ENCODE data around the gene SLC37A4. TPM values are rescaled to one million over a fixed set of nuclear protein-coding genes. Genes with fewer than 3 reads are reported as not detected.
"Not testable (repeated sequence)": the region's sequence is repeated elsewhere in the genome, so short reads cannot be mapped to it uniquely, and the experiment has no call there.

The SLC37A4 gene
- total RNA-seq, 2 experiments from 2014 or later = 28.3 to 30.3 TPM

- no peaks in the 10 kb centered on the region for H3K27me3 Mint-ChIP-seq (ENCODE audit: low read depth)
- H3K27ac Mint-ChIP-seq = peak overlapping the region; percentile 31
- H3K4me1 Mint-ChIP-seq (ENCODE audit: low read depth) = peaks cover 33% of the 10 kb centered on the region
- intact Hi-C loops (cut with micrococcal nuclease) = loop anchor here (10.0 kb wide), 1 partner anchor 610 kb away; the partner anchor contains the start of gene ATP5MG
- no peaks in the 10 kb centered on the region for H3K9me3 Mint-ChIP-seq
- CTCF ChIA-PET = interaction anchor here (0.6 to 0.7 kb wide), 2 partner anchors 56 to 334 kb away, joined by 3 read pairs; no protein-coding TSS in a partner anchor
- H3K36me3 Mint-ChIP-seq (ENCODE audit: low read depth) = peaks cover 56% of the 10 kb centered on the region
- DNase-seq = no peak
- no peak overlapping the region for H3K4me3 Mint-ChIP-seq
These were observed 16.3 kb downstream of the SLC37A4 start for GRCh38 chr11:119014209-119014924.

GRCh38 chr11:119012629-119013170 lies 18.0 kb downstream of the SLC37A4 start:
- peaks cover 32% of the 10 kb centered on the region for H3K4me1 Mint-ChIP-seq (ENCODE audit: low read depth)
- no peaks in the 10 kb centered on the region for H3K9me3 Mint-ChIP-seq
- H3K27ac Mint-ChIP-seq = peak overlapping the region; percentile 50
- no peak for DNase-seq
- no peak overlapping the region for H3K4me3 Mint-ChIP-seq
- H3K36me3 Mint-ChIP-seq (ENCODE audit: low read depth) = peaks cover 48% of the 10 kb centered on the region
- no peaks in the 10 kb centered on the region for H3K27me3 Mint-ChIP-seq (ENCODE audit: low read depth)
- intact Hi-C loops (cut with micrococcal nuclease) = loop anchor here (10.0 kb wide), 1 partner anchor 608 kb away; the partner anchor contains the start of gene ATP5MG
- CTCF ChIA-PET = interaction anchor here (0.7 to 1.0 kb wide), 2 partner anchors 12 to 19 kb away, joined by 3 to 4 read pairs; no protein-coding TSS in a partner anchor

- intact Hi-C loops (cut with micrococcal nuclease) = loop anchor here (10.0 kb wide), 1 partner anchor 607 kb away; the partner anchor contains the start of gene ATP5MG
- DNase-seq = no peak
- no peaks in the 10 kb centered on the region for H3K27me3 Mint-ChIP-seq (ENCODE audit: low read depth)
- peaks cover 44% of the 10 kb centered on the region for H3K36me3 Mint-ChIP-seq (ENCODE audit: low read depth)
- CTCF ChIA-PET = interaction anchor here (0.7 kb wide), 1 partner anchor 11 kb away, joined by 3 read pairs; no protein-coding TSS in a partner anchor
- peaks cover 33% of the 10 kb centered on the region for H3K4me1 Mint-ChIP-seq (ENCODE audit: low read depth)
- no peaks in the 10 kb centered on the region for H3K9me3 Mint-ChIP-seq
- H3K27ac Mint-ChIP-seq = peak overlapping the region; percentile 38
- H3K4me3 Mint-ChIP-seq = no peak overlapping the region
These were observed 19.1 kb downstream of the SLC37A4 start for GRCh38 chr11:119011476-119012053.

GRCh38 chr11:119006656-119007055 lies 24.0 kb downstream of the SLC37A4 start:
- intact Hi-C loops (cut with micrococcal nuclease) = no loop called here
- peak overlapping the region; percentile 72 for H3K27ac Mint-ChIP-seq
- CTCF ChIA-PET = no interaction called here

GRCh38 chr11:119000906-119001305 lies 29.8 kb downstream of the SLC37A4 start:
- H3K9me3 Mint-ChIP-seq = no peaks in the 10 kb centered on the region
- H3K27ac Mint-ChIP-seq = no peak overlapping the region
- no peak for DNase-seq
- peaks cover 35% of the 10 kb centered on the region for H3K4me1 Mint-ChIP-seq (ENCODE audit: low read depth)
- H3K27me3 Mint-ChIP-seq (ENCODE audit: low read depth) = no peaks in the 10 kb centered on the region
- intact Hi-C loops (cut with micrococcal nuclease) = no loop called here
- H3K4me3 Mint-ChIP-seq = no peak overlapping the region
- peaks cover 33% of the 10 kb centered on the region for H3K36me3 Mint-ChIP-seq (ENCODE audit: low read depth)
- CTCF ChIA-PET = interaction anchor here (0.7 kb wide), 1 partner anchor 402 kb away, joined by 5 read pairs; no protein-coding TSS in a partner anchor

More at GRCh38 chr11:119006656-119007055, 24.0 kb downstream of the SLC37A4 start:
- Mint-ChIP-seq H3K27me3 (ENCODE audit: low read depth) (no peaks in the 10 kb centered on the region), H3K36me3 (ENCODE audit: low read depth) (peaks cover 14% of the 10 kb centered on the region), H3K4me1 (ENCODE audit: low read depth) (peaks cover 14% of the 10 kb centered on the region), H3K4me3 (no peak overlapping the region), H3K9me3 (no peaks in the 10 kb centered on the region)
- peak; percentile 16 for DNase-seq

GRCh38 chr11:118998822-118999221 lies 31.9 kb downstream of the SLC37A4 start:
- no peaks in the 10 kb centered on the region for H3K9me3 Mint-ChIP-seq
- peak overlapping the region; percentile 96 for H3K27ac Mint-ChIP-seq
- DNase-seq = no peak
- H3K27me3 Mint-ChIP-seq (ENCODE audit: low read depth) = no peaks in the 10 kb centered on the region
- peaks cover 37% of the 10 kb centered on the region for H3K36me3 Mint-ChIP-seq (ENCODE audit: low read depth)
- H3K4me3 Mint-ChIP-seq = peak overlapping the region; percentile 88
- CTCF ChIA-PET = interaction anchor here (0.7 to 2.2 kb wide), 3 partner anchors 18 to 33 kb away, joined by 3 to 6 read pairs (median 5); no protein-coding TSS in a partner anchor
- H3K4me1 Mint-ChIP-seq (ENCODE audit: low read depth) = peaks cover 36% of the 10 kb centered on the region
- intact Hi-C loops (cut with micrococcal nuclease) = loop anchor here (1.0 to 5.0 kb wide), 5 partner anchors 58 to 322 kb away; partner anchors contain the start of genes CBL, DDX6 and HYOU1

- no peaks in the 10 kb centered on the region for H3K27me3 Mint-ChIP-seq (ENCODE audit: low read depth)
- peaks cover 36% of the 10 kb centered on the region for H3K4me1 Mint-ChIP-seq (ENCODE audit: low read depth)
- peak overlapping the region; percentile 88 for H3K4me3 Mint-ChIP-seq
- intact Hi-C loops (cut with micrococcal nuclease) = loop anchor here (1.0 to 5.0 kb wide), 5 partner anchors 59 to 323 kb away; partner anchors contain the start of genes CBL, DDX6 and HYOU1
- peak; percentile 26 for DNase-seq
- peaks cover 37% of the 10 kb centered on the region for H3K36me3 Mint-ChIP-seq (ENCODE audit: low read depth)
- no peaks in the 10 kb centered on the region for H3K9me3 Mint-ChIP-seq
- peak overlapping the region; percentile 96 for H3K27ac Mint-ChIP-seq
- CTCF ChIA-PET = interaction anchor here (2.1 to 2.2 kb wide), 2 partner anchors 18 to 21 kb away, joined by 5 to 6 read pairs; no protein-coding TSS in a partner anchor
These were observed 32.3 kb downstream of the SLC37A4 start for GRCh38 chr11:118998388-118998717.

GRCh38 chr11:118997627-118998387 lies 32.9 kb downstream of the SLC37A4 start, which contains the start of gene CENATAC:
TSS of gene CENATAC (plus strand) at chr11:118998138. CDS start at chr11:118998198, 60 bp downstream.
- Mint-ChIP-seq H3K36me3 (ENCODE audit: low read depth) (peaks cover 33% of the 10 kb centered on the region), H3K9me3 (no peaks in the 10 kb centered on the region), H3K4me3 (peak within 1 kb of the TSS; percentile 88), H3K27me3 (ENCODE audit: low read depth) (no peaks in the 10 kb centered on the region), H3K27ac (peak within 1 kb of the TSS; percentile 96), H3K4me1 (ENCODE audit: low read depth) (peaks cover 33% of the 10 kb centered on the region)
- intact Hi-C loops (cut with micrococcal nuclease) = loop anchor here (1.0 to 5.0 kb wide), 9 partner anchors 20 to 323 kb away; partner anchors contain the start of genes CBL, DDX6, HYOU1 and RPS25
- CTCF ChIA-PET = interaction anchor here (0.6 to 2.2 kb wide), 4 partner anchors 19 to 184 kb away, joined by 3 to 6 read pairs (median 4); no protein-coding TSS in a partner anchor
- DNase-seq = peak; percentile 98

- Mint-ChIP-seq H3K4me1 (ENCODE audit: low read depth) (peaks cover 33% of the 10 kb centered on the region), H3K36me3 (ENCODE audit: low read depth) (peaks cover 34% of the 10 kb centered on the region), H3K27me3 (ENCODE audit: low read depth) (no peaks in the 10 kb centered on the region), H3K9me3 (no peaks in the 10 kb centered on the region), H3K27ac (peak overlapping the region; percentile 96), H3K4me3 (peak overlapping the region; percentile 88)
- intact Hi-C loops (cut with micrococcal nuclease) = loop anchor here (1.0 to 5.0 kb wide), 6 partner anchors 21 to 210 kb away; partner anchors contain the start of genes CBL, DDX6, RPS25 and SLC37A4
- peak; percentile 82 for DNase-seq
- CTCF ChIA-PET = interaction anchor here (0.6 to 2.2 kb wide), 4 partner anchors 20 to 185 kb away, joined by 3 to 6 read pairs (median 4); no protein-coding TSS in a partner anchor
These were observed 33.6 kb downstream of the SLC37A4 start for GRCh38 chr11:118996926-118997626.

GRCh38 chr11:118991486-118992038 lies 39.1 kb downstream of the SLC37A4 start:
- CTCF ChIA-PET; H3K27ac Mint-ChIP-seq; H3K4me1 Mint-ChIP-seq (ENCODE audit: low read depth); H3K27me3 Mint-ChIP-seq (ENCODE audit: low read depth); H3K4me3 Mint-ChIP-seq; H3K9me3 Mint-ChIP-seq; intact Hi-C loops (cut with micrococcal nuclease); DNase-seq: not testable (repeated sequence)
- H3K36me3 Mint-ChIP-seq (ENCODE audit: low read depth) = peaks cover 13% of the 10 kb centered on the region

- intact Hi-C loops (cut with micrococcal nuclease) = no loop called here
- Mint-ChIP-seq H3K27ac (no peak overlapping the region), H3K9me3 (no peaks in the 10 kb centered on the region), H3K36me3 (ENCODE audit: low read depth) (peaks cover 4% of the 10 kb centered on the region), H3K27me3 (ENCODE audit: low read depth) (no peaks in the 10 kb centered on the region), H3K4me3 (no peak overlapping the region), H3K4me1 (ENCODE audit: low read depth) (no peaks in the 10 kb centered on the region)
- no peak for DNase-seq
- CTCF ChIA-PET = no interaction called here
These were observed 42.4 kb downstream of the SLC37A4 start for GRCh38 chr11:118988280-118988679.

All from activated naive CD4-positive, alpha-beta T cell treated with anti-CD3 and anti-CD28 coated beads for 36 hours (primary cell).